ENCODE measurements around the gene BPIFB6.

GRCh38 chr20:33010674-33011449, 20.6 kb upstream of the BPIFB6 start:
- no peak for TF ChIP-seq GATA2 (IDR thresholded peaks at IDR 0.05; ENCODE audit: low read depth, low read length)
- TF ChIP-seq GATA3 (IDR thresholded peaks at IDR 0.05; ENCODE audit: low read depth, low read length): no peak

All from SH-SY5Y (cell line).